Subcutaneous adipose tissue (tissue), 4 donors: ENCODE results near the gene LRRC43. TPM values are rescaled to one million over a fixed set of nuclear protein-coding genes. Genes with fewer than 3 reads are reported as not detected.

Experiments used
- CTCF ChIP-seq: fragments of 450-650 bp; IDR thresholded peaks from one replicate; pipeline ENCODE4 v1.5.1; 2016; ENCODE audit warnings: low read depth, mild to moderate bottlenecking, control low read depth, antibody characterized with exemption, moderate library complexity
- total RNA-seq, 4 donors: library from RNA; depleted of rRNA; stranded (reverse); fragments of >200 nt; gene quantifications; one replicate each; pipeline ENCODE4 v1.1.0, GENCODE V29; 2016

The LRRC43 gene
- total RNA-seq, 4 donors from 2014 or later: 0.65 to 1.5 (median 1.4) TPM

- no peak for TF ChIP-seq CTCF
Observed at GRCh38 chr12:122197612-122197966, 14.7 kb downstream of the LRRC43 start.

- TF ChIP-seq CTCF: no peak
Observed at GRCh38 chr12:122199484-122200355, 16.8 kb downstream of the LRRC43 start.

- TF ChIP-seq CTCF: no peak
Observed at GRCh38 chr12:122200541-122201175, 17.7 kb downstream of the LRRC43 start.

GRCh38 chr12:122201381-122201780, 18.5 kb downstream of the LRRC43 start:
- TF ChIP-seq CTCF: no peak

GRCh38 chr12:122202017-122202416, 19.1 kb downstream of the LRRC43 start:
- no peak for TF ChIP-seq CTCF

GRCh38 chr12:122203301-122204166, 20.6 kb downstream of the LRRC43 start, which contains the start of gene B3GNT4:
B3GNT4 (plus strand) TSS chr12:122203709; CDS start chr12:122204619, 910 bp downstream.
- no peak for TF ChIP-seq CTCF
